HepG2 (cell line): Measurements from ENCODE around the gene CYP2S1.

Experiments used
- ATF2 ChIP-seq: sonication (generic); formaldehyde crosslinking; IDR thresholded peaks from 2 replicates; pipeline ENCODE4 v1.4.0; 2020; ENCODE audit warnings: missing genetic modification reagents
- BRCA1 ChIP-seq: sonication (generic); formaldehyde crosslinking; IDR thresholded peaks from 2 replicates; pipeline ENCODE4 v1.4.0; 2020; ENCODE audit warnings: missing genetic modification reagents
- POLR2A ChIP-seq, 2 experiments: IDR thresholded peaks; 2 replicates each; pipeline ENCODE4 v1.6.1; 2011; ENCODE audit warnings: low read depth in 2 of 2, low read length in 2 of 2, mild to moderate bottlenecking in 1 of 2, moderate library complexity in 1 of 2; ENCODE audit not compliant: insufficient read depth in 1 of 2
- POLR2AphosphoS5 ChIP-seq: IDR thresholded peaks from 2 replicates; pipeline ENCODE4 v1.6.1; 2012; ENCODE audit warnings: low read depth, low read length
- RELA ChIP-seq: sonication (generic); formaldehyde crosslinking; IDR thresholded peaks from 2 replicates; pipeline ENCODE4 v1.4.0; 2020; ENCODE audit warnings: missing genetic modification reagents

DNA sequence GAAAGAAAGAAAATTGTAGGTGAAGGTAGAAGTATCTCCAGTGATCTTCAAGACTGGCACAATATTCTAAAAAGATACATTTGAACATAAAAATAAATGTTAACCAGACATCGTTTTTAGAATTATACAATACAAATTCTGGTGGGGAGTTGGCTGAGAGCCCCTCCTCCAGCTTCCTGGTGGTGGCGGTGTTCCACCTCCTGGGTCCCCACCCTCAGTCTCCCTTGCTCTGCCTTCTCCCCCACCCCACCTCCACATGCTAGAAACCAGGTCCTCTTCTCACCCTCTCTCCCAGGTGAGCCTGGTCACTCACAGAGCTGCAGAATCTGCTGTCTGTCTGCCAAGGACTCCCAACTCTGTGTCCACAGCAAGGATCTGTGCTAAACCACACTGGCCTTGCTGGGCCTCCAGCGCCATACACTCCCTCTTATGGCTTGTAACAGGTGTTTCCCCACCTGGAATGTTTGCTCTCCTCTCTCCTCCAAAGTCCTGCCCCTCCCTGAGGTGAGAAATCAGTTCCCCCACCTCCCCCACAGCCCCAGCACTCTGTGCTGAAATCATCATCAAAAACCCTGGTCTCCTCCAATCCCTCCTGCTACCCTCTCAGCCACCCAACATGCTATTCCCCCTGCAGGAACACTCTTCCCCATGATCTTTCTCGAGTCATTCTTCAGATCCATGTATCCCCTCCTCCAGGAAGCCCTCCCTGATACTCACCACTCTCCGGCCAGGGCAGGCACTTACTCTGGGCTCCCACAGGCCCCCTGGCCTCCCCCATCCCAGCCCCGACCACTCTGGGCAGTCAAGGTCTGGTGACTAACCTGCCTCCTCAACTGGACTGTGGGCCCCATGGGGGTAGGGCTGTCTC, 20.5 kb upstream of the CYP2S1 start:
- TF ChIP-seq POLR2A (IDR thresholded peaks at IDR 0.05; ENCODE audit: insufficient read depth in 1 of 2, low read depth in 2 of 2, low read length in 2 of 2) = no peak
- no peak for TF ChIP-seq RELA (CRISPR knock-in tag)
- TF ChIP-seq ATF2 (CRISPR knock-in tag) = no peak
- TF ChIP-seq POLR2AphosphoS5 = no peak
- TF ChIP-seq BRCA1 = no peak
